ENCODE data around the gene LRRC3.

LRRC3 gene

GRCh38 chr21:44440241-44441040 is 14.9 kb upstream of the LRRC3 start:
- DNase-seq: no peak

- no peak for DNase-seq
These were observed 14.3 kb upstream of the LRRC3 start for GRCh38 chr21:44441041-44441400.

- DNase-seq: no peak
These were observed 13.6 kb upstream of the LRRC3 start for GRCh38 chr21:44441581-44442265.

- no peak for DNase-seq
These were observed 12.8 kb upstream of the LRRC3 start for GRCh38 chr21:44442266-44443125.

- no peak for DNase-seq
These were observed 11.9 kb upstream of the LRRC3 start for GRCh38 chr21:44443291-44443890.

- no peak for DNase-seq
These were observed 11.4 kb upstream of the LRRC3 start for GRCh38 chr21:44443891-44444285.

- no peak for DNase-seq
These were observed 10.9 kb upstream of the LRRC3 start for GRCh38 chr21:44444286-44444931.

- DNase-seq: no peak
These were observed 10.0 kb upstream of the LRRC3 start for GRCh38 chr21:44445145-44445812.

- no peak for DNase-seq
These were observed 6.6 kb upstream of the LRRC3 start for GRCh38 chr21:44448651-44449131.

GRCh38 chr21:44449473-44450363 is 5.6 kb upstream of the LRRC3 start:
- no peak for DNase-seq

- DNase-seq: no peak
These were observed 4.9 kb upstream of the LRRC3 start for GRCh38 chr21:44450402-44450801.

- DNase-seq: no peak
These were observed 4.3 kb upstream of the LRRC3 start for GRCh38 chr21:44450999-44451398.

- no peak for DNase-seq
These were observed 2.2 kb upstream of the LRRC3 start for GRCh38 chr21:44453120-44453519.

GRCh38 chr21:44454058-44454457 is 1.3 kb upstream of the LRRC3 start:
- no peak for DNase-seq

GRCh38 chr21:44455524-44456213 is 359 bp downstream of the LRRC3 start:
- DNase-seq: peak; percentile 25

- no peak for DNase-seq
These were observed 1.1 kb downstream of the LRRC3 start for GRCh38 chr21:44456214-44456914.

GRCh38 chr21:44456915-44457736 is 1.8 kb downstream of the LRRC3 start:
- DNase-seq: no peak

- no peak for DNase-seq
These were observed 3.8 kb downstream of the LRRC3 start for GRCh38 chr21:44458971-44459711.

Data from stimulated activated CD4-positive, alpha-beta T cell treated with anti-CD3 and anti-CD28 coated beads, Interleukin-1b, Interleukin-23, amount 100 ng/mL, for 48 hours (primary cell).